ENCODE data around the gene CHD2.
"Not testable (repeated sequence)": the region's sequence is repeated elsewhere in the genome, so short reads cannot be mapped to it uniquely, and the experiment has no call there.

The CHD2 gene

GRCh38 chr15:93052090-93052879, 152.2 kb downstream of the CHD2 start:
- DNase-seq: no peak

- DNase-seq: no peak
Observed at GRCh38 chr15:93055211-93055610, 155.1 kb downstream of the CHD2 start.

- no peak for DNase-seq
Observed at GRCh38 chr15:93056836-93057235, 156.7 kb downstream of the CHD2 start.

- no peak for DNase-seq
Observed at GRCh38 chr15:93057618-93058017, 157.5 kb downstream of the CHD2 start.

- no peak for DNase-seq
Observed at GRCh38 chr15:93058128-93058527, 158.0 kb downstream of the CHD2 start.

GRCh38 chr15:93058904-93059427, 158.8 kb downstream of the CHD2 start:
- no peak for DNase-seq

- DNase-seq: no peak
Observed at GRCh38 chr15:93059442-93059841, 159.3 kb downstream of the CHD2 start.

- no peak for DNase-seq
Observed at GRCh38 chr15:93060336-93061248, 160.5 kb downstream of the CHD2 start.

- DNase-seq: not testable (repeated sequence)
Observed at GRCh38 chr15:93062628-93063261, 162.6 kb downstream of the CHD2 start.

- DNase-seq: no peak
Observed at GRCh38 chr15:93063262-93063671, 163.1 kb downstream of the CHD2 start.

GRCh38 chr15:93063796-93064690, 163.9 kb downstream of the CHD2 start:
- no peak for DNase-seq

- no peak for DNase-seq
Observed at GRCh38 chr15:93065641-93066045, 165.5 kb downstream of the CHD2 start.

- no peak for DNase-seq
Observed at GRCh38 chr15:93066224-93066681, 166.1 kb downstream of the CHD2 start.

GRCh38 chr15:93066834-93067648, 166.9 kb downstream of the CHD2 start:
- peak; percentile 10 for DNase-seq

- DNase-seq: no peak
Observed at GRCh38 chr15:93067649-93068085, 167.5 kb downstream of the CHD2 start.

- DNase-seq: no peak
Observed at GRCh38 chr15:93068581-93069199, 168.6 kb downstream of the CHD2 start.

- DNase-seq: no peak
Observed at GRCh38 chr15:93070132-93070531, 170.0 kb downstream of the CHD2 start.

- DNase-seq: no peak
Observed at GRCh38 chr15:93070551-93071296, 170.6 kb downstream of the CHD2 start.

GRCh38 chr15:93071469-93071936, 171.4 kb downstream of the CHD2 start:
- DNase-seq: no peak

- DNase-seq: no peak
Observed at GRCh38 chr15:93072011-93072410, 171.9 kb downstream of the CHD2 start.
